BE2C (cell line): ENCODE data around the gene UPK2. TPM values are rescaled to one million over a fixed set of nuclear protein-coding genes. Genes with fewer than 3 reads are reported as not detected.
A peak's percentile ranks its signal among the peaks of the same experiment; 100 is the strongest.

Experiments used
- DNase-seq: peaks from one replicate; pipeline ENCODE4 v3.0.0-alpha.2; 2020
- H3K27me3 ChIP-seq: fragments of 250-450 bp; sonication (Bioruptor Pico); 2 replicates; pipeline ENCODE4 v1.5.1; 2020; ENCODE audit warnings: mild to moderate bottlenecking
- H3K36me3 ChIP-seq: fragments of 250-450 bp; sonication (Bioruptor Pico); 2 replicates; pipeline ENCODE4 v1.5.1; 2020; ENCODE audit warnings: mild to moderate bottlenecking
- H3K4me1 ChIP-seq: fragments of 250-450 bp; sonication (Bioruptor Pico); 2 replicates; pipeline ENCODE4 v1.5.1; 2020
- H3K4me3 ChIP-seq: 2 replicates; pipeline ENCODE4 v1.5.1; 2011; ENCODE audit warnings: low read depth, low read length
- H3K9me3 ChIP-seq: fragments of 250-450 bp; sonication (Bioruptor Pico); 2 replicates; pipeline ENCODE4 v1.5.1; 2020
- CTCF ChIP-seq: IDR thresholded peaks from 2 replicates; pipeline ENCODE4 v1.5.1; 2012; ENCODE audit warnings: mild to moderate bottlenecking, low read depth, low read length
- polyA plus RNA-seq: library from polyadenylated mRNA; unstranded; fragments of >200 nt; gene quantifications from one replicate; pipeline ENCODE4 v1.2.1, GENCODE V29; 2012; ENCODE audit warnings: low read depth, missing spikeins; ENCODE audit not compliant: insufficient read length, insufficient read depth

UPK2 gene
- 0.94 TPM for polyA plus RNA-seq

- peak; percentile 94 for DNase-seq
- Histone ChIP-seq H3K9me3 (no peaks in the 10 kb centered on the region), H3K4me3 (no peak within 1 kb of the TSS), H3K27me3 (no peaks in the 10 kb centered on the region; the same call in 1 of the 2 replicates), H3K36me3 (no peaks in the 10 kb centered on the region), H3K4me1 (no peaks in the 10 kb centered on the region)
- peak; percentile 96 for TF ChIP-seq CTCF
These were observed at the start of gene UPK2 for GRCh38 chr11:118956094-118956846. UPK2 (plus strand) TSS chr11:118956298; CDS start chr11:118956351, 53 bp downstream.

GRCh38 chr11:118907051-118908042 lies 48.8 kb upstream of the UPK2 start:
- peak; percentile 91 for TF ChIP-seq CTCF
- H3K36me3 ChIP-seq = peaks cover 24% of the 10 kb centered on the region
- H3K27me3 ChIP-seq = no peaks in the 10 kb centered on the region
- peak; percentile 86 for DNase-seq
- no peaks in the 10 kb centered on the region for H3K9me3 ChIP-seq
- peak overlapping the region; percentile 41 for H3K4me3 ChIP-seq
- H3K4me1 ChIP-seq = peaks cover 39% of the 10 kb centered on the region

- Histone ChIP-seq H3K4me3 (peak overlapping the region; percentile 41), H3K9me3 (no peaks in the 10 kb centered on the region), H3K27me3 (no peaks in the 10 kb centered on the region), H3K4me1 (peaks cover 48% of the 10 kb centered on the region), H3K36me3 (peaks cover 24% of the 10 kb centered on the region)
- TF ChIP-seq CTCF = no peak
- DNase-seq = no peak
These were observed 47.8 kb upstream of the UPK2 start for GRCh38 chr11:118908264-118908663.

GRCh38 chr11:118908901-118909618 lies 47.0 kb upstream of the UPK2 start:
- H3K4me3 ChIP-seq = peak overlapping the region; percentile 32

More at GRCh38 chr11:118908901-118909618, 47.0 kb upstream of the UPK2 start:
- H3K4me1 ChIP-seq = peaks cover 51% of the 10 kb centered on the region
- no peaks in the 10 kb centered on the region for H3K9me3 ChIP-seq
- DNase-seq = peak; percentile 96
- TF ChIP-seq CTCF = no peak
- H3K36me3 ChIP-seq = peaks cover 18% of the 10 kb centered on the region
- no peaks in the 10 kb centered on the region for H3K27me3 ChIP-seq
